HFFc6 (cell line): ENCODE results near the gene RGS9BP. TPM values are rescaled to one million over a fixed set of nuclear protein-coding genes. Genes with fewer than 3 reads are reported as not detected.
A peak's percentile ranks its signal among the peaks of the same experiment; 100 is the strongest.

Source experiments
- DNase-seq: peaks from one replicate; pipeline ENCODE4 v3.0.0-alpha.2; 2018
- H3K27ac Mint-ChIP-seq: 2 replicates; pipeline ENCODE4 v1.8.0; 2020; ENCODE audit warnings: mild to moderate bottlenecking, mixed read lengths
- H3K27me3 Mint-ChIP-seq: 2 replicates; pipeline ENCODE4 v1.8.0; 2021; ENCODE audit warnings: mild to moderate bottlenecking, moderate library complexity, mixed read lengths; ENCODE audit not compliant: insufficient read depth
- H3K36me3 Mint-ChIP-seq: 2 replicates; pipeline ENCODE4 v1.8.0; 2021; ENCODE audit warnings: low read depth, mixed read lengths
- H3K4me1 Mint-ChIP-seq: 2 replicates; pipeline ENCODE4 v1.8.0; 2020; ENCODE audit warnings: low read depth, mixed read lengths
- H3K4me3 Mint-ChIP-seq: 2 replicates; pipeline ENCODE4 v1.8.0; 2020; ENCODE audit warnings: mild to moderate bottlenecking, moderate library complexity, mixed read lengths
- H3K9me3 Mint-ChIP-seq: 2 replicates; pipeline ENCODE4 v1.8.0; 2020; ENCODE audit warnings: mild to moderate bottlenecking, mixed read lengths
- CTCF ChIP-seq: fragments of 200-600 bp; sonication (generic); IDR thresholded peaks from 2 replicates; pipeline ENCODE4 v1.5.0; 2021; ENCODE audit warnings: antibody characterized with exemption, mild to moderate bottlenecking
- total RNA-seq, 6 experiments: library from RNA; stranded (reverse); fragmentation: NEBNext Ultra II Directional; extraction: Animal tissue kit (Norgen Biotek cat#: 25700); gene quantifications; 2 replicates in 1 of 6; 3 replicates in 5 of 6; pipeline ENCODE4 v1.2.3, GENCODE V29; 2021

The RGS9BP gene
- total RNA-seq, 6 experiments from 2014 or later, result 0.16 to 0.38 (median 0.19) TPM

- Mint-ChIP-seq H3K36me3 (no peaks in the 10 kb centered on the region), H3K9me3 (no peaks in the 10 kb centered on the region), H3K4me3 (no peak overlapping the region), H3K4me1 (no peaks in the 10 kb centered on the region), H3K27me3 (peaks cover 9% of the 10 kb centered on the region), H3K27ac (no peak overlapping the region)
- TF ChIP-seq CTCF, result no peak
- no peak for DNase-seq
Observed at GRCh38 chr19:32682317-32682716, 6.7 kb downstream of the RGS9BP start.

- H3K4me1 Mint-ChIP-seq, result peaks cover 10% of the 10 kb centered on the region
- no peak for TF ChIP-seq CTCF
- H3K9me3 Mint-ChIP-seq, result no peaks in the 10 kb centered on the region
- H3K36me3 Mint-ChIP-seq, result no peaks in the 10 kb centered on the region
- no peak overlapping the region for H3K27ac Mint-ChIP-seq
- DNase-seq, result no peak
- H3K27me3 Mint-ChIP-seq, result peaks cover 3% of the 10 kb centered on the region; the same call in 1 of the 2 replicates
- no peak overlapping the region for H3K4me3 Mint-ChIP-seq
Observed at GRCh38 chr19:32686847-32687475, 11.3 kb downstream of the RGS9BP start.

GRCh38 chr19:32687681-32688080 is 12.0 kb downstream of the RGS9BP start:
- no peak for DNase-seq
- Mint-ChIP-seq H3K4me1 (peaks cover 12% of the 10 kb centered on the region), H3K9me3 (no peaks in the 10 kb centered on the region), H3K27ac (no peak overlapping the region), H3K4me3 (no peak overlapping the region), H3K36me3 (peaks cover 1% of the 10 kb centered on the region; the same call in 1 of the 2 replicates), H3K27me3 (no peaks in the 10 kb centered on the region; the same call in 1 of the 2 replicates)
- TF ChIP-seq CTCF, result no peak

GRCh38 chr19:32688311-32688710 is 12.7 kb downstream of the RGS9BP start:
- no peaks in the 10 kb centered on the region; the same call in 1 of the 2 replicates for H3K27me3 Mint-ChIP-seq
- peaks cover 6% of the 10 kb centered on the region; the same call in 1 of the 2 replicates for H3K9me3 Mint-ChIP-seq
- H3K27ac Mint-ChIP-seq, result no peak overlapping the region
- TF ChIP-seq CTCF, result no peak
- no peak for DNase-seq
- H3K4me3 Mint-ChIP-seq, result no peak overlapping the region
- peaks cover 8% of the 10 kb centered on the region for H3K36me3 Mint-ChIP-seq
- peaks cover 19% of the 10 kb centered on the region for H3K4me1 Mint-ChIP-seq

GRCh38 chr19:32691291-32691951 is 15.8 kb downstream of the RGS9BP start, which contains the start of gene NUDT19:
Gene NUDT19, plus strand, starts transcription at chr19:32691821. Its CDS starts 140 bp downstream, at chr19:32691961.
- peak within 1 kb of the TSS; percentile 91 for H3K4me3 Mint-ChIP-seq

More at GRCh38 chr19:32691291-32691951, 15.8 kb downstream of the RGS9BP start, which contains the start of gene NUDT19:
- peak; percentile 86 for DNase-seq
- H3K4me1 Mint-ChIP-seq, result peaks cover 41% of the 10 kb centered on the region
- peak within 1 kb of the TSS; percentile 93 for H3K27ac Mint-ChIP-seq
- H3K36me3 Mint-ChIP-seq, result peaks cover 28% of the 10 kb centered on the region
- no peaks in the 10 kb centered on the region; the same call in 1 of the 2 replicates for H3K27me3 Mint-ChIP-seq
- H3K9me3 Mint-ChIP-seq, result peaks cover 12% of the 10 kb centered on the region; the same call in 1 of the 2 replicates
- no peak for TF ChIP-seq CTCF
